Activated CD8-positive, alpha-beta memory T cell treated with anti-CD3 and anti-CD28 coated beads, Interleukin-2, amount 50 U/mL, for 24 hours (primary cell): ENCODE results near the gene PIWIL1.

ENCODE experiments used
- DNase-seq: peaks from one replicate; pipeline ENCODE4 v3.0.0-alpha.2; 2020; ENCODE audit errors: extremely low read depth

Gene PIWIL1

DNA sequence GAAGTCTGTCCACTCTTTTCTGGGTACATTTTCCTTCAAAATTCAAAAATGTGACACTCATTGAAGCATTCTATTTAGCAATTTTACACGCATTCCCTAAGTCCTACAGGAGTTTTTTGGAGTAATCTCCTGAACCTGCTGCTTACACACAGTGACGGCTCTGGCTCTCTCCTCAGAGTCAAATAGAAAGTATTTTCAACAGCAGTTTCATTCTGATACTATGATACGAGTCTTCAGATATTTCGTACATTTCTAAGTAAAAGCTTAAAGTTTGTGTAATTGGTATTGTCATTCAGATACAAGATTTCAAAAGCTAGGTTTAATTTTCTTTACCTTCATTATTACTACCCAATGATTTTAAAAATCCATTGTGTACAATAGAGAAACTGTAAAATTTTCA is 36.4 kb downstream of the PIWIL1 start:
- no peak for DNase-seq

DNA sequence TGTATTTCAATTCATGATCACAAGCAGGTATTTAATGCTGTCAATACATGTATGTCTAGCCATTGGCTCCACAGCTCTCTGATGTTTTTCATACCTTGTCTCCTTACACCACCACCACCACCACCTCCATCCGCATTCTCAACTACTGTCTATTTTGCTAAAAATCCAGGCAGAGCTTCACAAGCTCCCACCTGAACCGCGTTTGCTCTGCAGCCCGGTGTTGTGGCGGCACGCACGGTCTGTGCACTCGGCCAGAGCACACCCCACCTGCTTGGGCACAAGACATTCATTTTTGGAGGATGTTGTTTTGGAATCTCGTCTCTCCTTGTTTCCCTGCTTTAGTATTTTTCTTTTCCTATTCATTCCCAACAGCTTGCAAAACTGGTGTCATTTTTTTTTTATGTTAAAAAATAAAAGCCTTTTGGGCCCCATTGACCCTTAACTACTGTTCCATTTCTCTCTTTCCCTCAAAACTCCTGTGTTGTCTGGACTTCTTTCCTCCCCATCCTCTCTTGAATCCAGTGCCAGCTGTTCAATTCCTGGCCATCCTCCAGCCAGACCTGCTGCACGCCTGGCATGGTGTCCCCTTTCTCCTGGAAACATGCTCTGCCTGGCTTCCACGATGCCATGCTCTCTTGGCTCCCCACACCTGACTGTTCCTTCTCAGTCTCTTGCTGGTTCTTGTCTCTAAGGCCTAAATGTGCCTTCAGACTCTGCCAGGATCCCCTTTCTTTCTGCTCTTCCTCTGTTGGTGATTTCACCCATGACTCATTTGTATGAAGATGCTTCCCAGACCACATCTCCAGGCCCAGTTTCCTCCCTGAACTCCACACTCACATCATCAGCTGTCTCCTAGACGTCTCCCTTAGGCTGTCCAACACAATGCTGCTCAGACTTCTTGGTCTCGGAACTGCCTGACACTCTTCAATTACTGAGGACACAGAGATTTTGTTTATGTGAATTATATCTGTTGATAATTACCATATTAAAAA is 37.9 kb downstream of the PIWIL1 start:
- no peak for DNase-seq

DNA sequence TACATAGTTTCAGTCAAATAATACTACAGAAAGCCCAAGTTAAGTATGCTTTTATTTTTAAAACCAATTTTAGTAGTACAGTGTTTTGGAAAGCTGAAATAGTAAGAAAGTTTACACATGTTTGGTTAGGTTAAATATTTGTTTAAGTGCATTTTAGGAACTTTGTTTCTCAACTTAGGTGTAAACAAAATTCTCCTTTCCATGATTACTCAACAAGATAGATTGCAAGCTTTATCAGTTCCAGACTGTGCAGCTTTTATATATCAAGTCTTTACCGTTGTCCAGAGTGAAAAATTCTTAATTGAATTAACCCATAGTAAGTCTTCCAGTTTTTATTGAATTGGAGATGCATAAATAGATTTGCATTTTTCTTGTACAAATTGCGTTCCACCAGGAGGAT is 45.1 kb downstream of the PIWIL1 start:
- DNase-seq = no peak

GRCh38 chr12:130384234-130384633 is 46.5 kb downstream of the PIWIL1 start:
- DNase-seq = no peak

DNA sequence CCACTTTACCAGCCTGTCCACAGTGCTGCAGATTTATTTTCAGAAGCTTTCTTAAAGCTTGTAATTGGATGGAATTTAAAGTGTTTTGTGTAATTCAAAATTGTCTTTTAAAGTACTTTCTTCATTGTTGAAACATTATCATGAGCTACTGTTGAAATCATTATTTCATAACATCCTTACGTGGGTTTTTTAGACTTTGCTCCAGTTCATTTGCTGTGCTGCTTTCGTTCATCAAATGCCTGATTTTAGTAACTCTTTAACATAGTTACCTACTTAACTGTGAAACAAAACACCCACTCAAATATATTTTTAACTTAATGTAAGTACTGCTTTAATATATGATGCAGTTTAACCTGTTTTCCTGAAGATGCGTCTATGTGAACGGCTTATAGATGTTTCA is 47.5 kb downstream of the PIWIL1 start:
- no peak for DNase-seq

DNA sequence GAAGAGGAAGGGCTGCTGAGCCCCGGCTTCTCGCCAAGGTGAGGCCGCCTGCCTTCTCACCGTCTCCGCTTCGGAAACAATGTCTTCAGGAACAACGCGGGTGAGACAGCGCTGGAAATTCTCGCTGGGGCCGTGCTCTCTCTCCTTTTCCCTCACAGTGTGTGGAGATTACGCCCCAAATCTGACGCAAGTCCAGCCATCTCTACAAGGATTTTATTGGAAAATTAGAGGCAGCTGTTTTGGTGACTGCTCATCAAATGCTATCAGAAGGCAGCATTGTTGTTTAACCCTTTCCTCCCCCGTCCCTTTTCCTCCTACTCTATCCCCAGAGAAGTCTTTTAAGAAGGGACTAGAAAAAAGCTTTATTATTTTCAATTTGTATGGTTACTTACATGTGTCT is 53.5 kb downstream of the PIWIL1 start:
- DNase-seq = no peak

DNA sequence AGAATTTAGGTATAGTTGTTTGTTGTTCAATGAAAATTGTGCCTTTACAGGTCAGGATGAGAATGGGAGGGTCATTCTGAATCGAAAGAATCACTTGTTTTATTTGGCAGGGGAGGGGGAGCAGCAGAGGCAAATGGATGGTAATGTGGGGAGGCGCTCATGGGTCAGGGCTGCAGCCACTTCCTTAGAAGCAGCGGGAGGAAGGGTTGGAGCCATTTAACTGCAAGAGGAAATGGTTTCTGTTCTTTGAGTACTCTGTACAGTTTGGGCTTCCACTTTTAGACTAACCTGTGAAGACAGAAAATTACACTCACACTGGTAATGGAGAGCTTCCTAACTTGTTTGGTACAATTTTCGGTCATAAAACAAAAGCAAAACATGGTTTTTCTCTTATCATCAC is 57.2 kb downstream of the PIWIL1 start:
- DNase-seq = no peak

DNA sequence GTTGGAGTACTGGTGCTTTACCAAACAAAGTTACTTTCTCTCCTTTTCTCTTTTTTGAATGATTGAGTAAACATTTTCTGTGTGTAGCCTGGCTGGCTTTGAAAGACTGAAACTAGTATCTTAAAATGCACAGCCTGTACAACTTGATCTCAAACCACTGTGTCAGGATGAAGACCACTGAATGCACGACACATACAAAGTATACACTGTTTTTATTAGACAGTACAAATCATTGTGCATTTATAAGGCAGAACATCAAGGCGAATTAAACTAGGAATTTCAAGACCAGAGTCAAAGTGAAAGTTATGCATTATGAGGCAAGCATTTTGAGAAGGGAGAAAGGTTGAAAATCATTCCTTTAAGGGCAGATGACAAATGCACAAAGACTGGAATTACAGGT is 59.0 kb downstream of the PIWIL1 start:
- DNase-seq = no peak

- no peak for DNase-seq
Observed at GRCh38 chr12:130398100-130398848, 60.6 kb downstream of the PIWIL1 start.

DNA sequence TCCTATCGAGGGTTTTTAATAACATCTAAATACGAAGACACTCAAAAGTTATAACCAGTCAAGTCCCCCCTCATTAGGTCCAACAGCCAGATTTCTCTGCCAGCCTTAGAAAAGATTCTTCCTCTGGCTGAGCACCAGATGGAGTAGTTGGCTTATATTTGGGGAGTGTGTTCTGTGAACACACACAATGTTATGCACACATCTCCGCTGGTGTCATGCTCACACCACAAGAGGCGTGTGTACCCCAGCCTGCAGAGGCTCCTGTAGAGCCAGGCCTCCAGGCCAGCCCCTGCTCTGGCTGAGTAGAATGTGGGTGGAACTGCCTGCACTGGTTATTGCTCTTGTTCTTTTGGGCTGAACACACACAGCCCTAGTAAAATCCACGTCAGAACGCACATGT is 64.0 kb downstream of the PIWIL1 start:
- DNase-seq = no peak

DNA sequence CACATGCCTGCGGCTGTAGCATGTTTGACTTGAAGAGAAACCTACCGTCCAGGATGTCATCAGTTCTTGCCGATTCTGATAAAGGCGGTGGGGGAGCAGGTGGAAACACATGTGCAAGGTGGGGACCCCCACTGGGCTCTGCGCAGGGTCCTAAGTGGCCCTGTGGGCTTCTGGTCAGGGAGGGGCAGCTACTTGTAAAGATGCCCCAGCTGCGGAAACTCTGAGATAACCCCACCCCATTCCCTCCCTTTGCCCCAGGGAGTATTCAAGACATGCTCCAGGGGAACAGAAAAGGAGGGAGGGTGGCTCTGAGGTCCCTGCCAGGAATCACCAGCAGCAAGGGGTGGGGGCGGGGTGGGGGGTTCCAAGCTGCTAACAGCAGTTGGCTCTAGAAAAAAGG is 67.6 kb downstream of the PIWIL1 start:
- no peak for DNase-seq

DNA sequence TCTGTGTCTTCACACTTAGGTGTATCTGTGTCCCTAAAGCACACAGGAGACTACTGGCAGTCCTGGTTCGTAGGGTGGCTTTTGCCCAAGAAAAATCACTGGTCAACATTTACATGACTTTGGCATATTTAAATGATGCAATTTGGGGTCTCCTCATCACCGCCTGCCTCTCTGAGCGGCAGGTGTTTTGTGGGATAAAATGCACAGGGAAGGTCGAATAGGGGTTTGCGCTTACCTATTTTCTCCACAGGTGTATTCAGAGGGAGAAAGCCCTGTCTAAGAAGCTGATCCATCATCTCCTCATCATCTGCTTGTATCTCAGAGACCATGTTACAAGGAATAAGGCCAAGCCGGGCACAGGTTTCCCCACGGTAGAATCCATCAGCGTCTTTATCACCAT is 74.7 kb downstream of the PIWIL1 start:
- DNase-seq = no peak

- DNase-seq = no peak
Observed at GRCh38 chr12:130413909-130414308, 76.2 kb downstream of the PIWIL1 start.

GRCh38 chr12:130414381-130414780 is 76.7 kb downstream of the PIWIL1 start:
- no peak for DNase-seq

DNA sequence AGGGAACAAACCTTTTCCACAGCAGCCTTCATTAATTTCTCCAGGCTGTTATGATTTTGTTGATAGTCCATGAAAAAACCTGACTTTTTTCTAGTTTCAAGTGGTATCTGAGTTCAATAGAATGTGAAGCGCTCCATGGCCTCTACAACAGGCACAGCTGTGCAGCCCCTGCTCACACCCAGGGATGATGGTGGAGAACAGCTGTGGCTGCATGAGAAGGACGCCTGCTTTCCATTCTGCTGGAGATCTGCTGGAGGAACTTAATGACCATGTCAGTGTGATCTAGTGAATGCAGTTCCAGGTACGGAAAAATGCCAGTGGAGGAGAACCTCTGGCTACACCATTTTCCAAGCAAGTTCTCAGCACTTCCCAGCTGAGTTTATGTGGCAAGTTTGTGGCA is 80.6 kb downstream of the PIWIL1 start:
- DNase-seq = no peak

- DNase-seq = no peak
Observed at GRCh38 chr12:130419116-130419515, 81.4 kb downstream of the PIWIL1 start.

DNA sequence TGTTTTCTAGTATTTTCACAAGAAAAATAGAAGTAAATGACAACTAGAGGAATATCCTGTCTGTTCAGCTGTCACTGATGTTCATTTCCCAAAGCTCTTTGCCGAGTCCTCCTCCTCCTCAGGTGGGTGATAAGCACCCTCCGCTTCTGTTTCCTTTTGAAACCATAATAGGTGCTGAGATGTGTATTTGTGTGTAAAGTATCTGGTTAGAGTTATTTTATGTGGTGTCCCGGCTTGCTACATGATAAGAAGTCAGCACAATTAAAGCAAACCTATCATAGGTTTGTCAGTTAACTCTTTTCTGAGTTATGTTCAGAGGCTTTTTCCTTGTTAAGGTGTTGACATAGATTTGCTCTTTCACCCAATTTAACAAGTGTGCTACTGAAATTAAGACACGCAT is 82.4 kb downstream of the PIWIL1 start:
- no peak for DNase-seq

DNA sequence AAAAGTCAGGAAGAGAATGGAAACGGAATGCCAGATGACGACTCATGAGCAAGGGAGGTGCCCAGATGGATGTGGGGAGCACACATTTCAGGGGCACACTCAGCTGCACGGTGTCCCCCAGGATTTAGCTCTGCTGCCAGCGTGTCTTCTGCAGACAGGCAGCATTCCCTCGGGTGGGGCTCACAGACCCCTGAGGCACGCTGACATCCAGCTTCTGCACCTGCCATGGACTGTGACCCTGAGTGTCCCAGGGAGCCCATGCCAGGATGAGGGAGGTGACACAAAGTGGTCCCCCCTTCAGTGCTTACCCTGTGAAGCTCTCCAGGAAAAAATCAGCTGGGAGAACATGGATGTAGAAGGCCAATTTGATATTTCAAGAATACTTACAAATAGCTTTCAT is 84.2 kb downstream of the PIWIL1 start:
- DNase-seq = no peak
